ENCODE measurements around the gene TUBB2B.

Gene TUBB2B

DNA sequence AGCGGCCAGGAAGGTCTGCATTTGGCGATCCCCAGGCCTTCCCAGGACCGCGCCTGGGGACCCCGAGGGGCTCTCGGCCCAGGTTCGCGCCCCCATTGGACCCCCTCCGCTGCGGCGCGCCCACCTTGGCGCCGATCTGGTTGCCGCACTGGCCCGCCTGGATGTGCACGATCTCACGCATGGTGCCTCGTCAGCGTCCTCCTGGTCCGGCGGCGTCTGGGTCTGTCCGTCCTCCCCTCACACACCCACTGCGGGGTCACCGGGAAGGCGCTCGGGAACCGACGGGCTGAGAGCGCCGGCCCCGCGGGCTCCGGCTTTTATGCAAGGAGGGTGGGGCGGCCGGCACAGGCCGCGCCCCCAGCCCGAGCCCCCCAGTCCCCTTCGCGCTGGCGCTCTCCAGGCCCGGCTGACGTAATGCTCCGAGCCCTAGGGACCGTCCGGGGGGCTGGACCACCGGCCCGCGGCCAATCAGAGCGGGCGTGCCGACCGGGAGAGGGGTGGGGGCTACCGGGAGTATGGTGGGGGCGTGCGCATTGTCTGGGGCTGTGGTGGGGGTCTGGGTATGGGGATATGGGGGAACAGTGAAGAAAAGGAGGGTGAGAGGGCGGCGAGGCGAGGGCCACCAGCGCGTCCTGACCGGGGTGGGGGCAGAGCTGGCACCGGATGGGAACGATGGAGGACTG lies at the start of gene TUBB2B:
Gene TUBB2B, minus strand, starts transcription at position 291 of the 683 bp plus-strand sequence. Its CDS starts 110 bp downstream, at position 181.
- TF ChIP-seq GATA2 (IDR thresholded peaks at IDR 0.05; ENCODE audit: low read depth, low read length) (no peak), GATA3 (IDR thresholded peaks at IDR 0.05; ENCODE audit: low read depth, low read length) (no peak)

DNA sequence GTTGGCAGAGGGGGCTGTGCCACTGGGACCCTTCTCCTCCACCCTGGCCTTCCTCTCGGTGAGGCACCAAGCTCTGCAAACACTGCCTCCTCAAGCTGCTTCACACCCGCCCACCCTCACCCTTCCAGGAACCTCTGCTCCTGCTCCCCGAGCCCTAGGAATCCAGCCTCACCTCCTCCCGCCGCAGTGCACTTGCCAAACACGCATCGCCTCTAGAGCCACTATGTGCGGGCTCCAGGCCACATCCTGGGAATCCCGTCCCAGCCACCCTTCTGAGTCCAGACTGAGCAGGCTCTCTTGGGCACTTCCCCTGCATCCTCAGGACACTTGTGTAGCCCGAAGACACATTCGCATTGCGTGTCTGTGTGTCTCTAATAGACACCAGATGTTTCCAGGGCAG lies 49.8 kb upstream of the TUBB2B start:
- no peak for TF ChIP-seq GATA2 (IDR thresholded peaks at IDR 0.05; ENCODE audit: low read depth, low read length)
- TF ChIP-seq GATA3 (IDR thresholded peaks at IDR 0.05; ENCODE audit: low read depth, low read length) = no peak

DNA sequence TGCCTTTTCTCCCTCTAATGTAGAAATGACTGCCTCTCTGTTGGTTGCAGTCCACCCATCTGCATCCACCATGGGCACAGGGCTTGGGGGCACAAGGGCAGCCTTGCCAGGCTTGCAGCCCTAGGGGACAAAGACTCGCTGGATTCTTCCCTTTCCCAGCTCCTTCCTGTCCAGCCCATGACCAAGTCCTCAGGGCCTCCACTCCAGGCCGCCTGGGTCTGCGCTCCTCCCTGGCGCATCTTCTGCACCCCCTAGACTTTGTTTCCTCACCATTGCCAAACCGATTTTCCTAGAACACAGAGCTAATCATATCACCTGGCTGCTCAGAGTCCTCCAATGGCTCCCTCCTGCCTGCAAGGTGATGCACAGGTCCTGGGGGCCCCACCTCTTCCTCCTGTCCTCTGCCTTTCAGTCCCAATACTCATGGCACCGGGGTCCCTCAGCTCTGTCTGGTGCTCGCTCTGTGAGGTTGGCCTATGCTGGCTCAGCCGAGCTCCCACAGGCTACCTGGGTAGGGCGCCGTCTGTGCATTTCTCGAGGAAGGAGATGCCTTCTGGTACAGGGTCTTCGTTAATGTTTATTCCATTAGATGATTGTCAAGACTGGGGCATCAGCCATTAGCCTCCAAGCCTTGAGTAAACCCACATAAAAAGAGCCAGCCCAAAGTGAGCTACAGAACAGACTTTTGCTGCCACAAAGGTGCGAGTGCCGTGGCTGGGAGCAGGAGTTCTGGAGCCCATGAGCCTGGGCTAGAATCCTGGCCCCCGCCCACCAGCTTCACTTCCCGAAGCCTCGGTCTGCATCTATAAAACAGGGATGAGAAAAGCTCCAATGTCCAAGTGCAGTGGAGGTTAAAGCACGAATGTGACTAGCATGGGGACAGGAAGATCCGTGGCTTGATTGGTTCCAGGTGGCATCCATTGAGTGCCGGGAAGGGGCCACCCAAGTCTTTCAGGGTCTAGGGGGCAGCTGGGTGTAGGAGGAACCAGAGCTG lies 49.0 kb upstream of the TUBB2B start:
- TF ChIP-seq GATA2 (IDR thresholded peaks at IDR 0.05; ENCODE audit: low read depth, low read length) = no peak
- TF ChIP-seq GATA3 (IDR thresholded peaks at IDR 0.05; ENCODE audit: low read depth, low read length) = no peak

DNA sequence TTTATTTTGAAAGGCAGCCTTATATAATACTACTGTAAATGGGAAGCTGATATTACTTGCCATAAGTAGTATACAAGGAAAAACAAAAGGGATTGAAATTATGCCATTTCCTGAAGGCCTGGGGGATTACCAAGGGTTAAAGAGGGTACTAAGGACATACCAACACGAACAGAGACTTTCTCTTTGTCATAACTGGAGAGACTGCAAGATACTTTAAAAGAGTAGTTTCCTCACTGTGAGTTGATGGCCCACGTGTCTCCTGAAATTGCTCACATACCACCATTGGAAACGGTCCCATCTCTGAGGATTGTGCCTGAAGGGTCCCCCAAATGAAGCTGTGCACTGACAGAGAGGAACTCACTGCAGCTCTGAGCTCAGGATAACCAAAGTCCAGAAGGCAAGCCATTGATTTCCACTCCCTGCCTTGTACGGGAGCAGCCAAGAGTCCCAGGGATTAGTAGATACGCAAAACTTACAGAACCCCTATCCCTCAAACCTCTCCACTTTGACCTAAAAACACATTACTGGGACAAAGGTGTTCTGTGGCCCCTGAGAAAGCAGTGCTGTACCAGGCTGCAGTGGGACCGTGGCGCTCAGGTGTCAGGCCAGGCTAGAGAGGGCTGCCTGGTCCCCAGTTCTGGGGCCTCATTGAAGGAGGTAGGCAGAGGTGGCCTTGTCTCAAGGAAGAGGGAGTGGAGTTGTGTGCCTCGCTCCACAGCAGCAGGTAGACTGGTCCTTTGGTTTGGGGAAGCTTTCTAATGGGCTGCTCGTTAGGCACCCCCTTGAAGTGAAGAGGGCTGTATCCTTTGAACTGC lies 46.5 kb upstream of the TUBB2B start:
- TF ChIP-seq GATA2 (IDR thresholded peaks at IDR 0.05; ENCODE audit: low read depth, low read length) (no peak), GATA3 (IDR thresholded peaks at IDR 0.05; ENCODE audit: low read depth, low read length) (no peak)

DNA sequence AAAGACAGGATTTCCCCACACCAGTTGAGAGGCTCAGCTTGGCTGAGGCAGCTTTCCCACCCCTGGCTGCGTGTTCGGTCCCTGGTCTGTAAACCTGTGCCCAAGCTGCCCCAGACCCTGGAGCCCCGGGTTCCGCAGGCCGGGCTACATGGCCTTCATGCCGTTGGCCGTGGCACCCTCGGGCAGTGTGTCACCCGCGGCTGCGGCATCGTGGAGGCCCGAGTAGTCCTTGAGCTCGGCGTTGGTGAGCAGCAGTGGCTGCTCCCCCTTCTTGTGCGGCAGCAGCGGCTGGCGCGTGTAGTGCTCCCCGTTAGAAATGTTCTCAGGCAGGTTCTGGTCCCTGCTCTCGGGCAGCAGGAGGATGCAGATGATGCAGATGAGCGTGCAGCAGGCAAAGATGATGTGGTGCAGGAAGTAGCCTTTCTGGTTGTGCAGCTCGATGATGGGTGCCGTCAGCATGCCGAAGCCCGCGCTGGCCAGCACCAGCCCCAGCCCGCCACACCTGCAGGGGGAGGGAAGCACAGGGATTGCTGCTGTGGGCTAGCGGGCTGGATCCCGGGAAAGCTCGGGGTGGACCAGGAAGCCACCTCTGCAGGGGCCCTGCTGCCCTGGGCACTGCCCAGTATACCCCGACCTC lies 45.6 kb upstream of the TUBB2B start:
- TF ChIP-seq GATA3 (IDR thresholded peaks at IDR 0.05; ENCODE audit: low read depth, low read length) (no peak), GATA2 (IDR thresholded peaks at IDR 0.05; ENCODE audit: low read depth, low read length) (no peak)

DNA sequence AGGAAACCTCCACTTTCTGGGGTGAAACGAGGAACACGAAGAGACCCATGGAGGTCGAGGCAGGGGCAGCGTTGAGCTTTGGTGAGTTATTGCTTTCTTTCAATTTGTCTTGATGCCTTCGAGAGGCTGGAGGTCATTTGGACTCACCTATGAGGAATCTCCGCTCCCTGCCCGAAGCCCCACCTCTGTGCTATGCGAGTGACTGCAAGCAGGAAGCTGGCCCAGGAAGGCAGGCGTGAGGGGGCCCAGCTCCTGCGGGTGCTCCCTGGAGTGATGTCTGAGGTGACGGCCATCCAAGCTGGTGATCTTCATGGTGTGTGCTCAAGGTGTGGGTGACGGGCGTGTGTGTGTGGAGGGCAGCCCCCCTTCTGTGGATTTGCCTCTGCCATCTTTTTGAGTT lies 44.3 kb upstream of the TUBB2B start:
- TF ChIP-seq GATA2 (IDR thresholded peaks at IDR 0.05; ENCODE audit: low read depth, low read length) (no peak), GATA3 (IDR thresholded peaks at IDR 0.05; ENCODE audit: low read depth, low read length) (no peak)

DNA sequence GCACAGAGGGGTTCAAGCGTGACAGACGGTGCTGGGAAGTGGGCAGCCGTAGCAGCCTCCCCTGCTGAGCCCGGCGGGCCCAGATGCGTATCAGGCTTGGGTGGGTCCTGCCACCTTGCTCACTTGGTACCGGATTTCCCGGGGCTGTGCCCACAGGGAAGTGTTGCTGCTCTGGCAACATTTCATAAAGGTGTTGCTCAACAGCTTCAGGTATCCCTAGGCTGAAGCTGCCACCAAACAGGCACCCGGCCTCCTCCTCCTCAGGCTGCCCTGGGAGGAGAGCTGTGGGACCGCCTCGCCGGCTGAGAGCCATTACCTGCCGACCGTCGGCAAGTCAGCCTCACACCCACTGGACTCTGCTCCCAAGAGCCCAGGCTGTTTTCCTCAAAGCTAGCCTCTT lies 42.8 kb upstream of the TUBB2B start:
- TF ChIP-seq GATA2 (IDR thresholded peaks at IDR 0.05; ENCODE audit: low read depth, low read length) (no peak), GATA3 (IDR thresholded peaks at IDR 0.05; ENCODE audit: low read depth, low read length) (no peak)

DNA sequence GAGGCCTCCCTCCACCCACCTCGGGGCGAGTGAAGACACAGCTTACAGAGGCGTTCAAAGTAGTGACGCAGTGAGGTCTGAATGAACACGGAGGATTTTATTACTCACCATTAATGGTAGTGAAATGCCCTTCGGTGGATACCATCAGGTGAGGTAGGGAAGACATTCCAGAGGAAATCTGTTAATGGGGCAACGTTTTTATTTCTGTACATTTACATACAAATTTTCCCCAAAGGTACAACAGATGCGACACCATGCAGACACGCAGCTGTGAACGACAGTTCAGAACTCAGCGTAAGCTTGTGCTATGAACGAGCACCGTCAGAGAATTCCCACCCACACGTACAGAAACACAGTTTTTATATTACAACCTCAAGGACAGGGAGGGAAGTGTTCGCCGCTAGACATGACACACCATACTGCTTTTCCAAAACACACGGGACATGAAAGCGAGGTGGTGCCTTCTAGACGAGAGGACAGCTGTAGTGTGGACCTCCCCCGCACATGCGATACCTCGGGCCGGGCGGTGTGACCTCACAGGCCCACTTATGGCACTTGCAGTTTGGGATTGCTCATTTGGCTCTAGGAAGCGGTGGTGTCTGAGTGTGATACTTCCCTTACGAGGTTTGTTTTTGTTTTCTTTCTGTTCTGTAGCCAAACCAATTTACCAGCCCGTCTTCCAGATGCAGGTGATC lies 42.0 kb upstream of the TUBB2B start:
- TF ChIP-seq GATA3 (IDR thresholded peaks at IDR 0.05; ENCODE audit: low read depth, low read length) (no peak), GATA2 (IDR thresholded peaks at IDR 0.05; ENCODE audit: low read depth, low read length) (no peak)

DNA sequence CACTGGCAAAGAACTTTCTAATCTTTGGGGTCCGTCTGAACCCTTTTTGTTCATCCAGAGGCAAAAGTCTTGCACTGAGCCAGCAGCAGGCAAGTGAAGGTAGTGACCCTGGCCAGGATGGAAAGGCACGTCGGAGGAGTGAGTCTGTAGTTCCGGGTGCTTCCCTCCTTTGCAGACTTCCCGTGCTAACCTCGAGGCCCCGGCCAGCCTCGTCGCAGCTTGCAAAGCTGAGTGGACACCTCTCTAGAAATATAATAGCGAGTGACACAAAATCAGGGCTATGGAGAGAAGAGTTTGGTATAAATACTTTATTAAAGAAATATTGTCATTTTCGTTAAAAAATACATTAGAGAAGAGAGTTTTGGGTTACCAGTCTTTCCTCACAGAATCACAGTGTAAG lies 41.2 kb upstream of the TUBB2B start:
- TF ChIP-seq GATA3 (IDR thresholded peaks at IDR 0.05; ENCODE audit: low read depth, low read length) (no peak), GATA2 (IDR thresholded peaks at IDR 0.05; ENCODE audit: low read depth, low read length) (no peak)

DNA sequence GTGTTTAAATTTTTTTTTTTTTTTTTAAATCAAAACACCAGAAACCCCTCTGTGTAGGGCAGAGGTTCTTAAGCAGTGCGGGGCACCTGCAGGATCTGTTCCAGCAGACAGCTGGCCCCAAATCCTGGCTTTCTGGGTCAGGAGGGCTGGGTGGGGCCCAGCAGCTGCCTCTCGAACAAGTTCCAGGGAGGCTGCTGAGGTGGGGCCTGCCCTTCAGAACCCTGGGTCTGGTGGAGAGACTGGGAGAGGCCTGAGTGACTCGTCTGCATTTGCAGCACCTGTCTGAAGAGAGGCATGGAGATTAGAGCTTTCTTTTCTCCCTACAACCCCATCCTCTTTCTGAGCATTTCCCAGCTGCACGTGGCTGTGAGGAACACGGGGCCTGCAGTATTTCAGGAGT lies 39.7 kb upstream of the TUBB2B start:
- TF ChIP-seq GATA3 (IDR thresholded peaks at IDR 0.05; ENCODE audit: low read depth, low read length) (no peak), GATA2 (IDR thresholded peaks at IDR 0.05; ENCODE audit: low read depth, low read length) (no peak)

DNA sequence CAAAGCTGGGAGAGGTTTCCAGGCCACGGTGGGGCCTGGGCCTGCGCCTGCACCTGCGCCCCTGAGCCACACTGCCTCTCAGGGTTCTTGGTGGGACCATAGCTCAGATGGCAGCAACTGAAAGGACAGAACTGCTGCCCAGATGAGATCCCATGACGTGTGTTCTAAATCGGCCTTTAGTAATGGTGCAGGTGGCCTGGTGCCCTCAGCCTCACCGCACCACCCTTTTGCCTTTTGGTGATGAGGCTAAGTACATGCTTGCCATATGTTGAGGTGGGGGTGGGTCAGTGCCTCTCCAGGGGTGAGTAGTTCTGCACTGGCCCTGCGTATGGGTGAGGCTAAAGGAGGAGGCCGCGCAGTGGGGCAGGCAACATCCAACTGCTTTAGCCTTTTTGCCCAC lies 38.7 kb upstream of the TUBB2B start:
- TF ChIP-seq GATA2 (IDR thresholded peaks at IDR 0.05; ENCODE audit: low read depth, low read length) = no peak
- TF ChIP-seq GATA3 (IDR thresholded peaks at IDR 0.05; ENCODE audit: low read depth, low read length) = no peak

DNA sequence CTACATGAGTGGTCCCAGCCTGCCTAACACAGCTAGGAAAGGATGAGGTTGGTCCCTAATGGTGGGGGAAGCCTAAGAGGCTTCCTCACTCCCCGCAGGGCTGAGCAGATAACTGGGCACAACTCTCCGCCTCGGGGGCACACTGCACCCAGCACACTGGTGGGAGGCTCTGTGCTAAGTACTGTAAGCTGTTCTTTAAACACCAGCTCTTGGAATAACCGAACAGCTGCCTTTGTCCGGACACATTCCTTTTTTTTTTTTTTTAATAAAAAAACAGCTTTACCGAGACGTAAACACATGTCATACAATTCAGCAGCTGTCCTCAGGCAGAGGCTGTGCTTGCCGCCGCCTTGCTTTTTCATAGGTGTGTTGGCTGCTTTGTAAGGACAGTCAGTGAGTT lies 38.2 kb upstream of the TUBB2B start:
- no peak for TF ChIP-seq GATA2 (IDR thresholded peaks at IDR 0.05; ENCODE audit: low read depth, low read length)
- no peak for TF ChIP-seq GATA3 (IDR thresholded peaks at IDR 0.05; ENCODE audit: low read depth, low read length)

DNA sequence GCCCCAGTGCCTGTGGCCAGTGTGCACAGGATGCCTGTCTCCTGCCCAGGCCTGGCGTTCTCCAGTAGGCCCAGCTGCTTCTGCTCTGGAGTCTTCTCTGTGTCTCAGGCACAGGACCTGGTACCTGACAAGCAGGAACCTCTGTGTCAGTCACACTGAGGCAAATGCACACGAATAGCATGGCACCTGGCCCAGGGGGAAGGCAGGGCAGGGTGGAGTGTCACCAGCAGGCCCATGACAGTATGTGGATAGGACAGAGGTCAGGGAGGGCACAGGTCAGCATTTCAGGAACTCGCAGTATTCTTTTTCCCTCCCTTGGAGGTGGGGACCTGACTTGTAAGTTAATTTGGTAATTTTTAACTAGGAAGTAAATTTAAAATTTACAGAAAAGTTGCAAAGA lies 36.9 kb upstream of the TUBB2B start:
- TF ChIP-seq GATA2 (IDR thresholded peaks at IDR 0.05; ENCODE audit: low read depth, low read length) (no peak), GATA3 (IDR thresholded peaks at IDR 0.05; ENCODE audit: low read depth, low read length) (no peak)
